ENCODE data around the gene MCM5. TPM values are rescaled to one million over a fixed set of nuclear protein-coding genes. Genes with fewer than 3 reads are reported as not detected.
"Not testable (repeated sequence)": the region's sequence is repeated elsewhere in the genome, so short reads cannot be mapped to it uniquely, and the experiment has no call there.

Gene MCM5
- total RNA-seq, 1 donor from 2014 or later, result 25.7 TPM

GRCh38 chr22:35436421-35436820 lies 36.5 kb downstream of the MCM5 start:
- Histone ChIP-seq H3K27me3 (ENCODE audit: low read depth) (no peaks in the 10 kb centered on the region), H3K4me3 (no peak overlapping the region), H3K4me1 (peaks cover 3% of the 10 kb centered on the region), H3K27ac (no peak overlapping the region), H3K9me3 (peaks cover 15% of the 10 kb centered on the region), H3K36me3 (no peaks in the 10 kb centered on the region)
- DNase-seq (no peak), ATAC-seq (no peak)
- TF ChIP-seq, protein P1, sequence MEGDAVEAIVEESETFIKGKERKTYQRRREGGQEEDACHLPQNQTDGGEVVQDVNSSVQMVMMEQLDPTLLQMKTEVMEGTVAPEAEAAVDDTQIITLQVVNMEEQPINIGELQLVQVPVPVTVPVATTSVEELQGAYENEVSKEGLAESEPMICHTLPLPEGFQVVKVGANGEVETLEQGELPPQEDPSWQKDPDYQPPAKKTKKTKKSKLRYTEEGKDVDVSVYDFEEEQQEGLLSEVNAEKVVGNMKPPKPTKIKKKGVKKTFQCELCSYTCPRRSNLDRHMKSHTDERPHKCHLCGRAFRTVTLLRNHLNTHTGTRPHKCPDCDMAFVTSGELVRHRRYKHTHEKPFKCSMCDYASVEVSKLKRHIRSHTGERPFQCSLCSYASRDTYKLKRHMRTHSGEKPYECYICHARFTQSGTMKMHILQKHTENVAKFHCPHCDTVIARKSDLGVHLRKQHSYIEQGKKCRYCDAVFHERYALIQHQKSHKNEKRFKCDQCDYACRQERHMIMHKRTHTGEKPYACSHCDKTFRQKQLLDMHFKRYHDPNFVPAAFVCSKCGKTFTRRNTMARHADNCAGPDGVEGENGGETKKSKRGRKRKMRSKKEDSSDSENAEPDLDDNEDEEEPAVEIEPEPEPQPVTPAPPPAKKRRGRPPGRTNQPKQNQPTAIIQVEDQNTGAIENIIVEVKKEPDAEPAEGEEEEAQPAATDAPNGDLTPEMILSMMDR (IDR thresholded peaks at IDR 0.05), result no peak
- intact Hi-C loops (cut with DNase I), result loop anchor here (10.0 kb wide), 1 partner anchor 148 kb away; no protein-coding TSS in a partner anchor

DNA sequence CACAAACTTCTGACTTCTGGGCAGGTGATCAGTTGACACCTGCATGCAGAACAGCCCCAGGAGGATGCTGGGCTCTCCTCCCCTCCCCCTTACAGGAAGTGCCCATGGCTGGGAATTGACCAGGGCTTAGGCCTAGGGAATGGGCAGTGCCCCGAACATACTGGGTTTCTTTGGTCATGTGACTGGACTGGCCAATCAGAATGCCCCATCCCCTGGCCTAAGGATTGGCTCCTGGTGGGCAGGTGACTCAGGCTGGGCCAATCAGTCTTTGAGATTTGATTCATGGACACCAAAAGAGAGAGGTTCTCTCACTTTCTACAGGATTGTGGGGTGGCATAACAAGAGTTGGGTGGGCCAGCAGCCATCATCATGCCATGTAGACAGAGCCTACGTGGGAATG lies 37.1 kb downstream of the MCM5 start:
- no peak for DNase-seq
- Histone ChIP-seq H3K27ac (no peak overlapping the region), H3K9me3 (peaks cover 15% of the 10 kb centered on the region), H3K4me1 (no peaks in the 10 kb centered on the region), H3K4me3 (no peak overlapping the region), H3K27me3 (ENCODE audit: low read depth) (no peaks in the 10 kb centered on the region), H3K36me3 (no peaks in the 10 kb centered on the region)
- TF ChIP-seq, protein P1 (IDR thresholded peaks at IDR 0.05), result no peak
- ATAC-seq, result no peak
- intact Hi-C loops (cut with DNase I), result loop anchor here (10.0 kb wide), 1 partner anchor 148 kb away; no protein-coding TSS in a partner anchor

DNA sequence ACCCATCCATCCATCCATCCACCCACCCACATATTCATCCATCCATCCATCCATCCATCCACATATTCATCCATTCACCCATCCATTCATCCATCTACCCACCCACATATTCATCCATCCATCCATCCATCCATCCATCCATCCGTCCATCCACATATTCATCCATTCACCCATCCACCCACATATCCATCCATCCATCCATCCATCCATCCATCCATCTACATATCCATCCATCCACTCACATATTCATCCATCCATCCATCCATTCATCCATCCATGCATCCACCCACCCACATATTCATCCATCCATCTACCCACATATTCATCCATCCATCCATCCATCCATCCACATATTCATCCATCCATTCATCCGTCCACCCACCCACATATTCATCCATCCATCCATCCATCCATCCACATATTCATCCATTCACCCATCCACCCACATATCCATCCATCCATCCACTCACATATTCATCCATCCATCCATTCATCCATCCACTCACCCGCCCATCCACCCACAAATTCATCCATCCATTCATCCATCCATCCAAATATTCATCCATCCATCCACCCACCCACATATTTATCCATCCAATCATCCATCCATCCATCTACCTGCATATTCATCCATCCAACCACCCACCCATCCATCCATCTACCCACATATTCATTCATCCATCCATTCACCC lies 38.9 kb downstream of the MCM5 start:
- H3K9me3 ChIP-seq; H3K36me3 ChIP-seq; ATAC-seq; H3K4me3 ChIP-seq; H3K27me3 ChIP-seq (ENCODE audit: low read depth); DNase-seq; H3K27ac ChIP-seq; H3K4me1 ChIP-seq: not testable (repeated sequence)
- intact Hi-C loops (cut with DNase I), result loop anchor here (10.0 kb wide), 1 partner anchor 146 kb away; no protein-coding TSS in a partner anchor

DNA sequence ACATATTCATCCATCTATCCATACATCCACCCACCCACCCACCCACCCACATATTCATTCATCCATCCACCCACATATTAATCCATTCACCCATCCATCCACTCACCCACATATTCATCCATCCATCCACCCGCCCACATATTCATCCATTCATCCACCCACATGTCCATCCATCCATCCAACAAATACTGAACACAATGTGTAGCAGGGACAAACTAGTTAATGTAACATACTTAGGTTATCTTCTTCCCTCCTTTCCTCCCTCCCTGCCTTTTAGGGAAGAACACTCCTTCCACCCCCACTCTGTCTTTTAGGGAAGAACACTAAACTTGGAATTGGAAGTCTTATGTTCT lies 39.4 kb downstream of the MCM5 start:
- Histone ChIP-seq H3K4me1 (no peaks in the 10 kb centered on the region), H3K4me3 (no peak overlapping the region), H3K27me3 (ENCODE audit: low read depth) (no peaks in the 10 kb centered on the region), H3K36me3 (no peaks in the 10 kb centered on the region), H3K27ac (no peak overlapping the region), H3K9me3 (no peaks in the 10 kb centered on the region)
- intact Hi-C loops (cut with DNase I), result loop anchor here (10.0 kb wide), 1 partner anchor 145 kb away; no protein-coding TSS in a partner anchor
- TF ChIP-seq, protein P1 (IDR thresholded peaks at IDR 0.05), result no peak
- no peak for ATAC-seq
- DNase-seq, result no peak

DNA sequence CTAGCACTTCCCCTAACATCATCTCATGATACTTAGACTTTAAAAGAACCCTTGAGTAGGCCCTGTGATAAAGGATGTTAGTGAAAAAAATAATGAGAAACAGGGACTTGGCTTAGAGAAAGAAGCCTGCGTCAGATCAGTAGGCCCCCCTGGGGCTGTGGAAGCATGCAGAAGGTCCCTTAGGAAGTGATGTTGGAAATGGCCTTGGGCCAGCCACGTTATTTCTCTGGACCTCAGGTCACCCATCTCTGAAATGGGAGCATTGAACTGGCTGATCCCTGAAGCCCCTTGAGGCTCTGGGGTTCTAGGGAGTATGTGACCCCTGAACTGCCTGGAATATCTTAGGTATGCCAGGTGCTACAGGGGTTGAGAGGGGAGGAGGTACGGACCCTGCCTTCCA lies 40.2 kb downstream of the MCM5 start:
- Histone ChIP-seq H3K9me3 (no peaks in the 10 kb centered on the region), H3K27me3 (ENCODE audit: low read depth) (no peaks in the 10 kb centered on the region), H3K4me3 (no peak overlapping the region), H3K4me1 (no peaks in the 10 kb centered on the region), H3K27ac (no peak overlapping the region), H3K36me3 (no peaks in the 10 kb centered on the region)
- TF ChIP-seq, protein P1 (IDR thresholded peaks at IDR 0.05), result no peak
- intact Hi-C loops (cut with DNase I), result no loop called here
- no peak for DNase-seq
- ATAC-seq, result no peak

DNA sequence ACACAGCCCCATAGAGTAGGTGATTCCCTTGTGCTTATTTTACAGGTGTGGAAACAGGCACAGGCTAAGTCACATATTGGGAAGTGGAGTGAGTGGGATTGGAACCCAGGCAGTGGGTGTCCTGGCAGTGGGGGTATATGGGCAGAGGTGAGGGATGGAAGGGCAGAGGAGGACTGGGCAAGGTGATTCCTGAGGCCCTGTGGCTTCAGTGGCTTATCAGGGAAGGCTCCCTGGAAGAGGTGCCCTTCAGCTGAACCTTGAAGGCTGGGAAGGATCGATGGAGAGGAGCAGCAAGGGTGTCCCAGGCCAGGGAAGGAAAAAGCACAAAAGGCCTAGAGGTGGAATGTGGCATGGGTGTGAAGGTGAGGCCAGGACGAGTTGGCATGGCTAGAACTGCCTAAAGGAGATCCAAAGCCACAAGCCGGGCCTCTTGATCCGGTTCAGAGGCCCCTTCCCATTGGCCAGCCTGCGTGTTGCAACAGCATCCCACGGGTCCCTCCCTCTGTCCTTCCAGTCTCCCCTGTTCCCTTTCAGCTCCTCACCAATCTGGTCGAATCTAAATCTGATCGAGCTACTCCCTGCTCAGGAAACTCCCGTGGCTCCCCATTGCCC lies 41.7 kb downstream of the MCM5 start:
- H3K36me3 ChIP-seq, result no peaks in the 10 kb centered on the region
- no peaks in the 10 kb centered on the region for H3K27me3 ChIP-seq (ENCODE audit: low read depth)
- no peak for DNase-seq
- intact Hi-C loops (cut with DNase I), result no loop called here
- H3K27ac ChIP-seq, result no peak overlapping the region
- H3K9me3 ChIP-seq, result no peaks in the 10 kb centered on the region
- H3K4me1 ChIP-seq, result no peaks in the 10 kb centered on the region
- no peak overlapping the region for H3K4me3 ChIP-seq
- TF ChIP-seq, protein P1 (IDR thresholded peaks at IDR 0.05), result no peak
- no peak for ATAC-seq

All from lower lobe of right lung (tissue), 2 donors.